ENCODE measurements around the gene TDRD3.

TDRD3 gene

GRCh38 chr13:60583196-60583888, 186.3 kb downstream of the TDRD3 start:
- no peak for DNase-seq

GRCh38 chr13:60583911-60584753, 187.1 kb downstream of the TDRD3 start:
- DNase-seq, result no peak

GRCh38 chr13:60584976-60585375, 188.0 kb downstream of the TDRD3 start:
- no peak for DNase-seq

- DNase-seq, result no peak
Measured at GRCh38 chr13:60590800-60591747, 194.1 kb downstream of the TDRD3 start.

- no peak for DNase-seq
Measured at GRCh38 chr13:60603049-60603448, 206.0 kb downstream of the TDRD3 start.

GRCh38 chr13:60604058-60604457, 207.0 kb downstream of the TDRD3 start:
- DNase-seq, result no peak

- no peak for DNase-seq
Measured at GRCh38 chr13:60608954-60609353, 211.9 kb downstream of the TDRD3 start.

- no peak for DNase-seq
Measured at GRCh38 chr13:60611523-60611922, 214.5 kb downstream of the TDRD3 start.

- DNase-seq, result no peak
Measured at GRCh38 chr13:60612593-60612992, 215.6 kb downstream of the TDRD3 start.

- no peak for DNase-seq
Measured at GRCh38 chr13:60613080-60613479, 216.1 kb downstream of the TDRD3 start.

GRCh38 chr13:60617991-60618733, 221.1 kb downstream of the TDRD3 start:
- no peak for DNase-seq

- DNase-seq, result no peak
Measured at GRCh38 chr13:60619461-60619860, 222.4 kb downstream of the TDRD3 start.

GRCh38 chr13:60620611-60621395, 223.8 kb downstream of the TDRD3 start:
- no peak for DNase-seq

GRCh38 chr13:60623151-60623550, 226.1 kb downstream of the TDRD3 start:
- DNase-seq, result no peak
